Motor neuron (in vitro differentiated cells): Measurements from ENCODE around the gene CLSTN2. TPM values are rescaled to one million over a fixed set of nuclear protein-coding genes. Genes with fewer than 3 reads are reported as not detected.
A peak's percentile ranks its signal among the peaks of the same experiment; 100 is the strongest.

Source experiments
- ATAC-seq, 8 experiments: fragments of 200-7000 bp; cut with Tn5 transposase; replicated peaks in 6 of 8; 2 replicates each; pipeline ENCODE4 v1.8.0; 2021; ENCODE audit warnings: mild to moderate bottlenecking in 8 of 8, moderate library complexity in 8 of 8
- H3K27ac ChIP-seq, 2 donors: fragments of 250-450 bp; sonication (Bioruptor Pico); 2 replicates each; pipeline ENCODE4 v1.9.0; 2021; ENCODE audit warnings: antibody characterized with exemption in 2 of 2, mild to moderate bottlenecking in 2 of 2, moderate library complexity in 1 of 2
- H3K4me1 ChIP-seq, 2 donors: fragments of 250-450 bp; sonication (Bioruptor Pico); replicated peaks in 1 of 2; 2 replicates each; pipeline ENCODE4 v1.6.1; 2021; ENCODE audit warnings: antibody characterized with exemption in 2 of 2, mild to moderate bottlenecking in 2 of 2, moderate library complexity in 1 of 2
- H3K4me3 ChIP-seq, 5 donors: fragments of 250-450 bp; sonication (Bioruptor Pico); 2 replicates each; pipeline ENCODE4 v1.9.0; 2021; ENCODE audit warnings: antibody characterized with exemption in 5 of 5, mild to moderate bottlenecking in 5 of 5, moderate library complexity in 4 of 5
- WGBS, 10 experiments: fragments of 450-650 bp; shearing (Covaris generic); methylation state at CpG; one replicate each; pipeline ENCODE4 v1.0.0; 2022; 5-methylcytosine and 5-hydroxymethylcytosine counted together
- in situ Hi-C, 9 experiments: fragments of 400-800 bp; cut with MboI; loops; one replicate each; pipeline ENCODE4 v1.15.0; 2021; ENCODE audit warnings: low sequenced_read_pairs in 9 of 9, low pct_unique_long_range_greater_than_20kb in 2 of 9; ENCODE audit not compliant: unreplicated experiment in 9 of 9
- total RNA-seq, 8 experiments: library from RNA; unstranded; fragments of 300-600 nt; gene quantifications; 2 replicates each; pipeline versions ENCODE4 v1.2.3 to v1.2.4, GENCODE V29; 2022

The CLSTN2 gene
- total RNA-seq, 8 experiments from 2014 or later: 1.2 to 125 (median 27.9) TPM

DNA sequence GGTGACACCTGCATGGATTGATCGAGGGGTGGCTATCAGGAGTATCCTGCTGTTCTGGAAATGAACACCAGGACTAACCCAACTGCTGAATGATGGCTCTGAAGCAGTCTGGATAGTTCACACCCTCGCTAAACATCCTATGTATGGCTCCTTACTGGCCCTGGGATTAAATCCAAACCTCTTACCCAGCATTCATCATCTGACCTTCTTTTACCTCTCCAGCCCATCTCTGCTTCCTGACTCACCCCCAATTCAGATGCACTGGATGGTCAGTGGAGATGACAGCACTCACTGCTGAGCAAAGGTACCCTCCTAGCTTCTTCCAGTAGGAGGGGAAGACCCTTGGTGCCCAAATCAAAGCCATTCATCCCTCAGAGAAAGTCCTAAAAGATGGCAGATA is 507.6 kb downstream of the CLSTN2 start:
- in situ Hi-C loops: no loop called here
- ATAC-seq: no peak
- no peak overlapping the region for H3K4me3 ChIP-seq
- no peak overlapping the region for H3K27ac ChIP-seq
- 20 to 100% (median 57%) methylated on average over 1 to 2 of the region's 2 CpGs; no CpG with 5 or more reads in 4 of the 10 experiments for WGBS, 10 experiments
- H3K4me1 ChIP-seq: peaks cover 0 to 8% of the 10 kb centered on the region in 2 donors

DNA sequence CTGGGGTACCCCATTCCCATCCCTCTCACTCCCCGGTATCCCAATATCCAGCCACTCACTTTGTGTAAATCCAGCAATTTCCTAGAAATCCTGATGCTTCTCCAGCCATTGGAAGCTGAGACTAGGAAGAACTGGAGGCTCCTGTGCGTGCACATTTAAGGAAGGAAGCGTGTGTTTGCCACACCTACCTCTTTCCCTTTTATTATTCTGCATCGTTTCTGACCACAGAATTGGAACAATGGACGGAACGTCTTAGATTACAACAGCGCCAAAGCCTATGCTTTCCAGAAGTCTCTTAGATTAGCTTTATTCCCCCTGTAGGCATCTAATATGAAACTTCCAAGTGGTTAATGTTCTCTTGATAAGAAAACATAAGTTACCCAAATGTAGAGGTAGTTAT is 508.1 kb downstream of the CLSTN2 start:
- Histone ChIP-seq H3K4me1 (peaks cover 0 to 8% of the 10 kb centered on the region in 2 donors), H3K27ac (no peak overlapping the region), H3K4me3 (no peak overlapping the region)
- ATAC-seq: no peak
- WGBS, 10 experiments: 20 to 100% (median 87%) methylated on average over 1 to 7 of the region's 7 CpGs
- in situ Hi-C loops: no loop called here

GRCh38 chr3:140443806-140444205 is 508.8 kb downstream of the CLSTN2 start:
- 17 to 100% (median 80%) methylated on average over 1 to 3 of the region's 3 CpGs; no CpG with 5 or more reads in 2 of the 10 experiments for WGBS, 10 experiments
- no peak overlapping the region for H3K4me3 ChIP-seq
- no peak overlapping the region for H3K27ac ChIP-seq
- no peak for ATAC-seq
- H3K4me1 ChIP-seq: peaks cover 0 to 8% of the 10 kb centered on the region in 2 donors
- in situ Hi-C loops: no loop called here

DNA sequence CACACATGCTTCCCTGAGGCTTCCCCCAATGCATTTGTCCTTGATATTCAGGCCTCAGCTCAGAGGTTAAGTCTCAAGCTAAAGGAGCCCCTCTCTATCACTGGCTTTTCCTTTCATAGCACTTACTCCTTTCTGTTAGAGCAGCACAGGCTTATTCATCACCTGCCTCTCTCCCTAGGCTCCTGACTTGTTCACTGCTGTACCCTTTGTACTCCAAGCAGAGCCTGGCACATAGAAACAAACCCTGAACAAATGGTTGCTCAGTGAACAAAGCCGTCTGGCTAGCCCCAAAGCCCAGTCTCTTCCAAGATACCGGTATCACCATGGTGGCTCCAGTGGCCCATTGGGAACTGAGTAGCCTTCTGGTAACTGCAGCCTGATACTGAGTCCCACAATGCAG is 511.7 kb downstream of the CLSTN2 start:
- Histone ChIP-seq H3K4me1 (peaks cover 0 to 15% of the 10 kb centered on the region in 2 donors), H3K4me3 (no peak overlapping the region), H3K27ac (no peak overlapping the region)
- ATAC-seq: peak in 5 of 8 experiments; percentile 34 to 93 (median 50)
- in situ Hi-C loops: no loop called here
- WGBS, 10 experiments: 50 to 86% (median 80%) methylated on average over 1 to 2 of the region's 2 CpGs; no CpG with 5 or more reads in 5 of the 10 experiments

GRCh38 chr3:140447136-140447535 is 512.2 kb downstream of the CLSTN2 start:
- H3K4me3 ChIP-seq: no peak overlapping the region
- H3K4me1 ChIP-seq: peaks cover 0 to 15% of the 10 kb centered on the region in 2 donors
- ATAC-seq: peak in 6 of 8 experiments; percentile 21 to 62 (median 56)
- no peak overlapping the region for H3K27ac ChIP-seq
- in situ Hi-C loops: no loop called here
- 54 to 100% (median 94%) methylated on average over 1 to 6 of the region's 6 CpGs; no CpG with 5 or more reads in 4 of the 10 experiments for WGBS, 10 experiments

DNA sequence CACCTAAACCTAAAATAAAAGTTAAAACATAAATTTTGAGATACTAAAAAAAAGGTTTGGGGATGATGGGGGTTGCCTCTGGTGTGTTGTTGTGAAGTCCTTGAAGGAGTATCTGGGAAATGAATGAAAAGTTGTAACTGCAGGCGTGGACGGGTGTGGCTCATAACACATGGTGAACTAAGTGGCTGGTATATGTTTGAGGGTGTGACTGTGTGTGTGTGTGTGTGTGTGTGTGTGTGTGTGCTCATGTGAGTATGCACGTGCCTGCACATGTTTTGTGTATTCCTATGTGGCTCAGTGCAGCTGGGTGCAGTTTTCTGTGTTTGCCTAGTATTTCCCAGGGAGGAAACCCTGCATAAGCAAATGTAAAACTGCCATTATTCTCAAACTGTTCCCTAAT is 513.0 kb downstream of the CLSTN2 start:
- no peak overlapping the region for H3K4me3 ChIP-seq
- H3K27ac ChIP-seq: no peak overlapping the region
- WGBS, 10 experiments: 29 to 100% (median 100%) methylated on average over 1 to 3 of the region's 3 CpGs; no CpG with 5 or more reads in 5 of the 10 experiments
- ATAC-seq: peak in 3 of 8 experiments; percentile 32 to 87 (median 78)
- peaks cover 0 to 15% of the 10 kb centered on the region in 2 donors for H3K4me1 ChIP-seq
- in situ Hi-C loops: no loop called here

DNA sequence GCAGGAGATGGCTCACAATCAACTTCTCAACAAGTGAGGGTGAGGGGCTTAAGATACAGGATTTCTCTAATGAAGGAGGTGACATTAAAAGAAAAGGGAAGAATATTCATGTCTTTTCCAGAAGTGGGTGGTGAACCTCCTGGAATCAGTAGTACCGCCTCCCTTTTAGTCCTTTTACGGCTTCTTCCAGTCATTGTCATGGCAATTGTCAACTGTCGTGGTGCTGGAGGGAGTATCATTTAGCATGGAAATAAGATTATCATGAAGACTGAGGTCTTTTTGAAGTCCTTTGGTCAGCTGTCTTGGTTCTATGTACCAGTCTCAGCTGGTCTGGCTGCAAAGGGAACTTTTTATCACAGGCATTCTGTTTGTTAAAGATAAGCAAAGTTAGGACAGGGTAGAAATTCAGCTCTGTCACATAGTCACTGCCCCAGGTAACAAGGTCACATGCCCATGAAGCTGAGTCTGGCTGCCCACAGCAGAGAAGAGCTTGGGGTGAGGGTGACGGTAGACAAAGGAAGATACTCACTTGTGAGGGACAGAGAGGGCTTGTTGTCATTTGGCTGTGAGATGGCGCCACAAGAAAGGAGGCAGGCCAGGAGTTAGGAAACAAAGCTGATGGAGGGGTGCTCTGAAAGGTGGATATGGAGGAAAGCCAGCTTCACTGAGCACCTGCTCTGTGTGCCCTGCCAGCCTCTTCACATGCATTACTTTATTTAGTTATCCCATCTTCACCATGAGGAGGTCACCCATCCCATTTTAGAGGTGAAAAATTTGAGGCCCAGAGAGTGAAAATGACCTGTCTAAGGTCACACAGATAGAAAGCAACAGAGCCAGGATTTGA is 514.6 kb downstream of the CLSTN2 start:
- 29 to 80% (median 60%) methylated on average over 1 to 5 of the region's 5 CpGs for WGBS, 10 experiments
- Histone ChIP-seq H3K27ac (no peak overlapping the region), H3K4me1 (peaks cover 0 to 15% of the 10 kb centered on the region in 2 donors), H3K4me3 (no peak overlapping the region)
- in situ Hi-C loops: no loop called here
- peak in 5 of 8 experiments; percentile 45 to 69 (median 53) for ATAC-seq

GRCh38 chr3:140453750-140454149 is 518.8 kb downstream of the CLSTN2 start:
- in situ Hi-C loops: no loop called here
- Histone ChIP-seq H3K4me1 (peaks cover 7 to 14% of the 10 kb centered on the region in 2 donors), H3K4me3 (no peak overlapping the region), H3K27ac (no peak overlapping the region)
- no peak for ATAC-seq
- WGBS, 10 experiments: 0 to 100% (median 80%) methylated on average over 1 to 2 of the region's 2 CpGs; no CpG with 5 or more reads in 1 of the 10 experiments

- Histone ChIP-seq H3K4me1 (peaks cover 7 to 8% of the 10 kb centered on the region in 2 donors), H3K4me3 (no peak overlapping the region), H3K27ac (no peak overlapping the region)
- peak in 4 of 8 experiments; percentile 31 to 71 (median 56) for ATAC-seq
- in situ Hi-C loops: no loop called here
- WGBS, 10 experiments: 0 to 91% (median 83%) methylated on average over 1 to 4 of the region's 5 CpGs; no CpG with 5 or more reads in 2 of the 10 experiments
Measured at GRCh38 chr3:140455521-140456214, 520.7 kb downstream of the CLSTN2 start.

DNA sequence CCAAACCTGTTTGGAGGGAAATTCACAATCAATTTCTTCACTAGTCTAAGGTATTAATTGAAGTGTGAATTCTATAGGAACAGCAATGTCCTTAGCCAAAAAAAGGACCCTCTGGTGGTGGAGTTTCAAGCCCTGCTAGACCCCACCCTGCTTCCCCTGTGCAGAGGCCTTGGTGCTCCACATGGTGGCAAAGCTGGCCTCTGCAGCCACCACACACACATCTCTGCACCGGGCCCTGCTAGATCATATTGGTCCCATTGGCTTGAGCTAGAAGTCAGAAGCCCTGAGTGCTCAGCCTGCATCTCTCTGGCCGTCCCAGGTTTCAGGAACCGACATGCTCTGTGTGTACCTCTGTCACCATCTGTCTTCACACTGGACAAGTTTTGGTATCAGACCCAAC is 522.0 kb downstream of the CLSTN2 start:
- WGBS, 10 experiments: 0 to 100% methylated on average over 1 of the region's 3 CpGs; no CpG with 5 or more reads in 8 of the 10 experiments
- no peak for ATAC-seq
- no peak overlapping the region for H3K27ac ChIP-seq
- in situ Hi-C loops: no loop called here
- no peak overlapping the region for H3K4me3 ChIP-seq
- peaks cover 15 to 17% of the 10 kb centered on the region in 2 donors for H3K4me1 ChIP-seq

GRCh38 chr3:140459462-140459861 is 524.5 kb downstream of the CLSTN2 start:
- no peak overlapping the region for H3K4me3 ChIP-seq
- no peak for ATAC-seq
- in situ Hi-C loops: no loop called here
- 14 to 100% (median 73%) methylated on average over 1 to 4 of the region's 8 CpGs; no CpG with 5 or more reads in 2 of the 10 experiments for WGBS, 10 experiments
- no peak overlapping the region for H3K27ac ChIP-seq
- H3K4me1 ChIP-seq: peaks cover 15 to 17% of the 10 kb centered on the region in 2 donors

DNA sequence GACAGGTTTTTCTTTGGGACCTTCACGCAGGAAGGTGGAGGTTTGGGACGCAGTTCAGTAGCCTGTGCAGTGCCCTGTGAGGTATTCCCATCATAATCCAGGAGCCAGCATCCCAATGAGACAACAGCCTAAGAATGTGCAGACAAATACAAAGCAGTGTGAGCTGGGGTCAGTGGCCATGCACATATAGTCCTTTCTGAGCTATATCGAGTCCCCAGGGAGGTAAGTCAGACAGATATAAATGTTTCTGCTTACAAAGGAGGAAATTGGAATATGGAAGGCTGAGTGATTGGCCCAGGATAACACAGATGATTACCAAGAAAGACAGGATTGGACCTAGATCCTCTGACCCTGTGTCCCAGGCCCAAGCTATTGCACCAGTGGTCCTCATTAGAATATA is 526.3 kb downstream of the CLSTN2 start:
- no peak overlapping the region for H3K4me3 ChIP-seq
- ATAC-seq: peak in 5 of 8 experiments; percentile 28 to 92 (median 71)
- no peak overlapping the region for H3K27ac ChIP-seq
- 93 to 100% (median 100%) methylated on average over 1 to 3 of the region's 3 CpGs; no CpG with 5 or more reads in 4 of the 10 experiments for WGBS, 10 experiments
- H3K4me1 ChIP-seq: peaks cover 7 to 14% of the 10 kb centered on the region in 2 donors
- in situ Hi-C loops: no loop called here

- Histone ChIP-seq H3K4me1 (peaks cover 24 to 35% of the 10 kb centered on the region in 2 donors), H3K4me3 (no peak overlapping the region), H3K27ac (no peak overlapping the region)
- no peak for ATAC-seq
- in situ Hi-C loops: no loop called here
- WGBS, 10 experiments: 0 to 100% (median 22%) methylated on average over 1 of the region's 2 CpGs; no CpG with 5 or more reads in 5 of the 10 experiments
Measured at GRCh38 chr3:140463355-140463754, 528.4 kb downstream of the CLSTN2 start.
